ENCODE measurements around the gene VAMP3.
A peak's percentile ranks its signal among the peaks of the same experiment; 100 is the strongest.

VAMP3 gene

GRCh38 chr1:7761103-7761502 is 10.0 kb upstream of the VAMP3 start:
- Histone ChIP-seq H3K4me3 (ENCODE audit: low read length in 2 of 2) (no peak overlapping the region), H3K36me3 (ENCODE audit: control insufficient read depth in 2 of 2, insufficient read depth in 2 of 2, low read length in 2 of 2) (no peaks in the 10 kb centered on the region), H3K27me3 (ENCODE audit: control insufficient read depth in 2 of 2, insufficient read depth in 2 of 2, low read length in 2 of 2) (no peaks in the 10 kb centered on the region), H3K9me3 (ENCODE audit: control insufficient read depth in 2 of 2, low read length in 2 of 2) (no peaks in the 10 kb centered on the region), H3K4me1 (ENCODE audit: control insufficient read depth in 2 of 2, insufficient read depth in 2 of 2, low read length in 2 of 2) (peaks cover 0 to under 1% of the 10 kb centered on the region in 2 donors), H3K9ac (ENCODE audit: low read depth in 1 of 2, low read length in 2 of 2) (no peak overlapping the region), H3K27ac (ENCODE audit: low read depth in 2 of 2, low read length in 2 of 2) (no peak overlapping the region)

GRCh38 chr1:7767176-7767575 is 3.9 kb upstream of the VAMP3 start:
- Histone ChIP-seq H3K36me3 (ENCODE audit: control insufficient read depth in 2 of 2, insufficient read depth in 2 of 2, low read length in 2 of 2) (no peaks in the 10 kb centered on the region), H3K9ac (ENCODE audit: low read depth in 1 of 2, low read length in 2 of 2) (no peak overlapping the region), H3K4me1 (ENCODE audit: control insufficient read depth in 2 of 2, insufficient read depth in 2 of 2, low read length in 2 of 2) (peaks cover 6 to 10% of the 10 kb centered on the region in 2 donors), H3K27me3 (ENCODE audit: control insufficient read depth in 2 of 2, insufficient read depth in 2 of 2, low read length in 2 of 2) (no peaks in the 10 kb centered on the region), H3K4me3 (ENCODE audit: low read length in 2 of 2) (peak overlapping the region in 1 of 2 donors; percentile 3), H3K9me3 (ENCODE audit: control insufficient read depth in 2 of 2, low read length in 2 of 2) (no peaks in the 10 kb centered on the region), H3K27ac (ENCODE audit: low read depth in 2 of 2, low read length in 2 of 2) (no peak overlapping the region)

GRCh38 chr1:7768583-7768982 is 2.5 kb upstream of the VAMP3 start:
- no peak overlapping the region for H3K27ac ChIP-seq (ENCODE audit: low read depth in 2 of 2, low read length in 2 of 2)
- no peaks in the 10 kb centered on the region for H3K9me3 ChIP-seq (ENCODE audit: control insufficient read depth in 2 of 2, low read length in 2 of 2)
- H3K27me3 ChIP-seq (ENCODE audit: control insufficient read depth in 2 of 2, insufficient read depth in 2 of 2, low read length in 2 of 2), result no peaks in the 10 kb centered on the region
- no peak overlapping the region for H3K9ac ChIP-seq (ENCODE audit: low read depth in 1 of 2, low read length in 2 of 2)
- H3K36me3 ChIP-seq (ENCODE audit: control insufficient read depth in 2 of 2, insufficient read depth in 2 of 2, low read length in 2 of 2), result peaks cover 1 to 5% of the 10 kb centered on the region in 2 donors
- H3K4me3 ChIP-seq (ENCODE audit: low read length in 2 of 2), result no peak overlapping the region
- peaks cover 7 to 13% of the 10 kb centered on the region in 2 donors for H3K4me1 ChIP-seq (ENCODE audit: control insufficient read depth in 2 of 2, insufficient read depth in 2 of 2, low read length in 2 of 2)

GRCh38 chr1:7769673-7770412 is 1.3 kb upstream of the VAMP3 start:
- H3K27ac ChIP-seq (ENCODE audit: low read depth in 2 of 2, low read length in 2 of 2), result no peak overlapping the region
- H3K9me3 ChIP-seq (ENCODE audit: control insufficient read depth in 2 of 2, low read length in 2 of 2), result no peaks in the 10 kb centered on the region
- no peak overlapping the region for H3K9ac ChIP-seq (ENCODE audit: low read depth in 1 of 2, low read length in 2 of 2)
- H3K4me3 ChIP-seq (ENCODE audit: low read length in 2 of 2), result peak overlapping the region in 1 of 2 donors; percentile 95
- H3K36me3 ChIP-seq (ENCODE audit: control insufficient read depth in 2 of 2, insufficient read depth in 2 of 2, low read length in 2 of 2), result peaks cover 8 to 14% of the 10 kb centered on the region in 2 donors
- H3K27me3 ChIP-seq (ENCODE audit: control insufficient read depth in 2 of 2, insufficient read depth in 2 of 2, low read length in 2 of 2), result no peaks in the 10 kb centered on the region
- H3K4me1 ChIP-seq (ENCODE audit: control insufficient read depth in 2 of 2, insufficient read depth in 2 of 2, low read length in 2 of 2), result peaks cover 7 to 13% of the 10 kb centered on the region in 2 donors

GRCh38 chr1:7770669-7770996 is 463 bp upstream of the VAMP3 start:
- H3K27me3 ChIP-seq (ENCODE audit: control insufficient read depth in 2 of 2, insufficient read depth in 2 of 2, low read length in 2 of 2), result no peaks in the 10 kb centered on the region
- peaks cover 7 to 13% of the 10 kb centered on the region in 2 donors for H3K4me1 ChIP-seq (ENCODE audit: control insufficient read depth in 2 of 2, insufficient read depth in 2 of 2, low read length in 2 of 2)
- peak overlapping the region; percentile 76 to 95 for H3K4me3 ChIP-seq (ENCODE audit: low read length in 2 of 2)
- no peaks in the 10 kb centered on the region for H3K9me3 ChIP-seq (ENCODE audit: control insufficient read depth in 2 of 2, low read length in 2 of 2)
- peak overlapping the region; percentile 96 to 97 for H3K27ac ChIP-seq (ENCODE audit: low read depth in 2 of 2, low read length in 2 of 2)
- H3K9ac ChIP-seq (ENCODE audit: low read depth in 1 of 2, low read length in 2 of 2), result peak overlapping the region; percentile 85 to 91
- peaks cover 8 to 14% of the 10 kb centered on the region in 2 donors for H3K36me3 ChIP-seq (ENCODE audit: control insufficient read depth in 2 of 2, insufficient read depth in 2 of 2, low read length in 2 of 2)

GRCh38 chr1:7771823-7772299 is 765 bp downstream of the VAMP3 start:
- Histone ChIP-seq H3K36me3 (ENCODE audit: control insufficient read depth in 2 of 2, insufficient read depth in 2 of 2, low read length in 2 of 2) (peaks cover 8 to 14% of the 10 kb centered on the region in 2 donors), H3K4me3 (ENCODE audit: low read length in 2 of 2) (peak overlapping the region; percentile 76 to 95), H3K27ac (ENCODE audit: low read depth in 2 of 2, low read length in 2 of 2) (peak overlapping the region; percentile 96 to 97), H3K9me3 (ENCODE audit: control insufficient read depth in 2 of 2, low read length in 2 of 2) (no peaks in the 10 kb centered on the region), H3K9ac (ENCODE audit: low read depth in 1 of 2, low read length in 2 of 2) (peak overlapping the region; percentile 85 to 97), H3K27me3 (ENCODE audit: control insufficient read depth in 2 of 2, insufficient read depth in 2 of 2, low read length in 2 of 2) (no peaks in the 10 kb centered on the region), H3K4me1 (ENCODE audit: control insufficient read depth in 2 of 2, insufficient read depth in 2 of 2, low read length in 2 of 2) (peaks cover 7 to 10% of the 10 kb centered on the region in 2 donors)

- Histone ChIP-seq H3K36me3 (ENCODE audit: control insufficient read depth in 2 of 2, insufficient read depth in 2 of 2, low read length in 2 of 2) (peaks cover 41 to 42% of the 10 kb centered on the region in 2 donors), H3K9me3 (ENCODE audit: control insufficient read depth in 2 of 2, low read length in 2 of 2) (no peaks in the 10 kb centered on the region), H3K4me1 (ENCODE audit: control insufficient read depth in 2 of 2, insufficient read depth in 2 of 2, low read length in 2 of 2) (peaks cover 7 to 8% of the 10 kb centered on the region in 2 donors)
These were observed 6.5 kb downstream of the VAMP3 start for GRCh38 chr1:7777591-7777990.

GRCh38 chr1:7778133-7778628 is 7.1 kb downstream of the VAMP3 start:
- Histone ChIP-seq H3K9ac (ENCODE audit: low read depth in 1 of 2, low read length in 2 of 2) (no peak overlapping the region), H3K4me1 (ENCODE audit: control insufficient read depth in 2 of 2, insufficient read depth in 2 of 2, low read length in 2 of 2) (peaks cover 13 to 14% of the 10 kb centered on the region in 2 donors), H3K36me3 (ENCODE audit: control insufficient read depth in 2 of 2, insufficient read depth in 2 of 2, low read length in 2 of 2) (peaks cover 40 to 42% of the 10 kb centered on the region in 2 donors), H3K4me3 (ENCODE audit: low read length in 2 of 2) (no peak overlapping the region), H3K27me3 (ENCODE audit: control insufficient read depth in 2 of 2, insufficient read depth in 2 of 2, low read length in 2 of 2) (no peaks in the 10 kb centered on the region), H3K9me3 (ENCODE audit: control insufficient read depth in 2 of 2, low read length in 2 of 2) (no peaks in the 10 kb centered on the region), H3K27ac (ENCODE audit: low read depth in 2 of 2, low read length in 2 of 2) (no peak overlapping the region)

More at GRCh38 chr1:7777591-7777990, 6.5 kb downstream of the VAMP3 start:
- no peak overlapping the region for H3K9ac ChIP-seq (ENCODE audit: low read depth in 1 of 2, low read length in 2 of 2)
- H3K27me3 ChIP-seq (ENCODE audit: control insufficient read depth in 2 of 2, insufficient read depth in 2 of 2, low read length in 2 of 2), result no peaks in the 10 kb centered on the region
- H3K4me3 ChIP-seq (ENCODE audit: low read length in 2 of 2), result no peak overlapping the region
- no peak overlapping the region for H3K27ac ChIP-seq (ENCODE audit: low read depth in 2 of 2, low read length in 2 of 2)

GRCh38 chr1:7780976-7781375 is 9.9 kb downstream of the VAMP3 start:
- H3K27ac ChIP-seq (ENCODE audit: low read depth in 2 of 2, low read length in 2 of 2), result no peak overlapping the region
- H3K9me3 ChIP-seq (ENCODE audit: control insufficient read depth in 2 of 2, low read length in 2 of 2), result no peaks in the 10 kb centered on the region
- H3K4me1 ChIP-seq (ENCODE audit: control insufficient read depth in 2 of 2, insufficient read depth in 2 of 2, low read length in 2 of 2), result peaks cover 15% of the 10 kb centered on the region in 2 donors
- H3K9ac ChIP-seq (ENCODE audit: low read depth in 1 of 2, low read length in 2 of 2), result no peak overlapping the region
- no peak overlapping the region for H3K4me3 ChIP-seq (ENCODE audit: low read length in 2 of 2)
- H3K36me3 ChIP-seq (ENCODE audit: control insufficient read depth in 2 of 2, insufficient read depth in 2 of 2, low read length in 2 of 2), result peaks cover 27 to 34% of the 10 kb centered on the region in 2 donors
- H3K27me3 ChIP-seq (ENCODE audit: control insufficient read depth in 2 of 2, insufficient read depth in 2 of 2, low read length in 2 of 2), result no peaks in the 10 kb centered on the region

GRCh38 chr1:7781501-7781900 is 10.4 kb downstream of the VAMP3 start:
- peaks cover 15% of the 10 kb centered on the region in 2 donors for H3K4me1 ChIP-seq (ENCODE audit: control insufficient read depth in 2 of 2, insufficient read depth in 2 of 2, low read length in 2 of 2)
- H3K27me3 ChIP-seq (ENCODE audit: control insufficient read depth in 2 of 2, insufficient read depth in 2 of 2, low read length in 2 of 2), result no peaks in the 10 kb centered on the region
- no peaks in the 10 kb centered on the region for H3K9me3 ChIP-seq (ENCODE audit: control insufficient read depth in 2 of 2, low read length in 2 of 2)
- H3K27ac ChIP-seq (ENCODE audit: low read depth in 2 of 2, low read length in 2 of 2), result peak overlapping the region; percentile 79 to 80
- H3K4me3 ChIP-seq (ENCODE audit: low read length in 2 of 2), result no peak overlapping the region
- peaks cover 27 to 34% of the 10 kb centered on the region in 2 donors for H3K36me3 ChIP-seq (ENCODE audit: control insufficient read depth in 2 of 2, insufficient read depth in 2 of 2, low read length in 2 of 2)
- no peak overlapping the region for H3K9ac ChIP-seq (ENCODE audit: low read depth in 1 of 2, low read length in 2 of 2)

Data from mucosa of rectum (tissue), 2 donors.